K562 (cell line): ENCODE data around the gene KIAA0930. TPM values are rescaled to one million over a fixed set of nuclear protein-coding genes. Genes with fewer than 3 reads are reported as not detected.
A peak's percentile ranks its signal among the peaks of the same experiment; 100 is the strongest.
"Not testable (repeated sequence)": the region's sequence is repeated elsewhere in the genome, so short reads cannot be mapped to it uniquely, and the experiment has no call there.

Source experiments
- ATAC-seq: fragments of 200-7000 bp; cut with Tn5 transposase; 3 replicates; pipeline ENCODE4 v1.9.1; 2020; ENCODE audit warnings: moderate library complexity
- BruUV-seq: library from RNA; stranded (reverse); fragments of 400-500 nt; replicated peaks from 2 replicates; lab custom pipeline; 2021; lab: Mats Ljungman, UMichigan
- CTCF ChIA-PET: fragments of 300-600 bp; formaldehyde crosslinking; extraction: SDS; loops from one replicate; lab custom pipeline; 2021; ENCODE audit warnings: low intra/inter-chr PET ratio; lab: Yijun Ruan, JAX
- POLR2A ChIA-PET: fragments of 300-600, 350-650 bp; sonication (Branson Sonifier 250); formaldehyde crosslinking; extraction: SDS; loops from one replicate; lab custom pipeline; 2021; ENCODE audit warnings: antibody characterized with exemption, inconsistent platforms; lab: Yijun Ruan, JAX
- DNase-seq, 4 experiments: peaks; one replicate each; pipeline versions ENCODE4 v3.0.0 to v3.0.0-alpha.2; 2011 to 2018; ENCODE audit warnings: low spot score in 3 of 4, mixed read lengths in 3 of 4; ENCODE audit errors: extremely low read depth in 1 of 4
- FAIRE-seq: peaks from 2 replicates; lab custom pipeline; 2011; peaks lifted over from hg19 to GRCh38; lab: Jason Lieb, UNC
- H2AFZ ChIP-seq: 2 replicates; pipeline ENCODE4 v1.6.0; 2011; ENCODE audit warnings: low read depth, low read length, control low read depth, inconsistent platforms
- H3K27ac ChIP-seq: fragments of 200-600 bp; 3 replicates; pipeline ENCODE4 v1.8.0; 2011; ENCODE audit warnings: low read depth, mild to moderate bottlenecking, control low read depth, inconsistent platforms, low read length, moderate library complexity, mixed read lengths; ENCODE audit errors: extremely low read depth
- H3K27me3 ChIP-seq, 2 experiments: fragments of 300-600 bp in 1 of 2; 2 replicates in 1 of 2; 3 replicates in 1 of 2; pipeline versions ENCODE4 v1.6.0 to v1.8.0; 2011; ENCODE audit warnings: inconsistent platforms in 2 of 2, low read length in 2 of 2, mild to moderate bottlenecking in 1 of 2, mixed read lengths in 1 of 2, moderate library complexity in 1 of 2; ENCODE audit not compliant: control insufficient read depth in 2 of 2, insufficient read depth in 2 of 2
- H3K36me3 ChIP-seq: fragments of 300-600 bp; 3 replicates; pipeline ENCODE4 v1.8.0; 2011; ENCODE audit warnings: mild to moderate bottlenecking, low read length, inconsistent platforms; ENCODE audit not compliant: control insufficient read depth, insufficient read depth
- H3K4me1 ChIP-seq, 2 experiments: fragments of 200-600 bp in 1 of 2; replicated peaks in 1 of 2; 2 replicates in 1 of 2; 3 replicates in 1 of 2; pipeline versions ENCODE4 v1.5.1 to v1.8.0; 2011; ENCODE audit warnings: inconsistent platforms in 2 of 2, low read length in 2 of 2, mild to moderate bottlenecking in 1 of 2, mixed read lengths in 1 of 2, moderate library complexity in 1 of 2; ENCODE audit not compliant: control insufficient read depth in 2 of 2, insufficient read depth in 2 of 2
- H3K4me2 ChIP-seq: 2 replicates; pipeline ENCODE4 v1.6.1; 2011; ENCODE audit warnings: low read length, control low read depth, inconsistent platforms, mixed read lengths; ENCODE audit not compliant: insufficient read depth
- H3K4me3 ChIP-seq: fragments of 200-600 bp; sonication (generic), shearing (Covaris generic); 2 replicates; pipeline ENCODE4 v1.5.1; 2016; ENCODE audit warnings: control low read depth, inconsistent platforms
- H3K79me2 ChIP-seq: fragments of 200-600 bp; 3 replicates; pipeline ENCODE4 v1.8.0; 2011; ENCODE audit warnings: low read length, inconsistent platforms; ENCODE audit not compliant: control insufficient read depth, insufficient read depth
- H3K9ac ChIP-seq, 2 experiments: 2 replicates each; pipeline versions ENCODE4 v1.6.0 to v1.6.1; 2011; ENCODE audit warnings: low read depth in 2 of 2, low read length in 2 of 2, control low read depth in 1 of 2, inconsistent platforms in 1 of 2, mild to moderate bottlenecking in 1 of 2, mixed read lengths in 1 of 2; ENCODE audit not compliant: insufficient read depth in 1 of 2
- H3K9me1 ChIP-seq: one replicate; pipeline ENCODE4 v1.6.0; 2011; ENCODE audit warnings: inconsistent platforms, mild to moderate bottlenecking, low read length, moderate library complexity; ENCODE audit not compliant: control insufficient read depth, insufficient read depth
- H3K9me3 ChIP-seq: replicated peaks from 2 replicates; pipeline ENCODE4 v1.5.1; 2011; ENCODE audit warnings: low read depth, low read length, inconsistent platforms; ENCODE audit not compliant: control insufficient read depth, insufficient read depth
- H4K20me1 ChIP-seq: replicated peaks from 2 replicates; pipeline ENCODE4 v1.6.1; 2011; ENCODE audit warnings: low read length, inconsistent platforms, mixed read lengths; ENCODE audit not compliant: control insufficient read depth, insufficient read depth
- FOSL1 ChIP-seq: fragments of 200-800 bp; sonication (Bioruptor generic); conservative IDR thresholded peaks from 2 replicates; pipeline ENCODE4 v1.6.1; 2016; ENCODE audit warnings: missing genetic modification characterization, missing compliant biosample characterization
- FUS ChIP-seq: fragments of 200-400 bp; formaldehyde crosslinking; optimal IDR thresholded peaks from 2 replicates; pipeline ENCODE3; 2017; ENCODE audit warnings: low read depth, low read length
- GTF2F1 ChIP-seq: IDR thresholded peaks from 2 replicates; pipeline ENCODE4 v1.6.1; 2011; ENCODE audit warnings: low read depth, low read length, improper control_type of control experiment
- KDM5B ChIP-seq: fragments of 200-600 bp; sonication (generic); IDR thresholded peaks from 2 replicates; pipeline ENCODE4 v1.6.1; 2012; ENCODE audit warnings: low read depth, mild to moderate bottlenecking, moderate library complexity, low read length, control low read depth, inconsistent platforms; ENCODE audit not compliant: insufficient replicate concordance
- KLF1 ChIP-seq: fragments of 450-650 bp; IDR thresholded peaks from 2 replicates; pipeline ENCODE4 v1.6.1; 2016; ENCODE audit warnings: missing genetic modification characterization, missing compliant biosample characterization
- RAD21 ChIP-seq, 2 experiments: fragments of 250-450 bp in 1 of 2; fragments of 450-650 bp in 1 of 2; sonication (Bioruptor Pico) in 1 of 2; formaldehyde crosslinking in 1 of 2; IDR thresholded peaks in 1 of 2; conservative IDR thresholded peaks in 1 of 2; 2 replicates each; pipeline versions ENCODE4 v1.4.0 to v1.8.0; 2020 to 2022; ENCODE audit warnings: mild to moderate bottlenecking in 2 of 2, moderate library complexity in 1 of 2
- RBM15 ChIP-seq: fragments of 200-400 bp; formaldehyde crosslinking; IDR thresholded peaks from 2 replicates; pipeline ENCODE4 v1.6.1; 2018; ENCODE audit warnings: mild to moderate bottlenecking, low read length, moderate library complexity; ENCODE audit not compliant: insufficient read depth
- TRIM24 ChIP-seq, 2 experiments: fragments of 450-650 bp; IDR thresholded peaks; 2 replicates each; pipeline ENCODE4 v1.6.1; 2016
- TRIM28 ChIP-seq: fragments of 450-650 bp; IDR thresholded peaks from 2 replicates; pipeline ENCODE4 v1.6.1; 2017
- ZFP1 ChIP-seq: fragments of 450-650 bp; formaldehyde crosslinking; IDR thresholded peaks from 2 replicates; pipeline ENCODE4 v1.4.0; 2020; ENCODE audit warnings: mild to moderate bottlenecking, mixed read lengths
- ZNF316 ChIP-seq: fragments of 450-650 bp; IDR thresholded peaks from 2 replicates; pipeline ENCODE4 v1.6.1; 2016
- WGBS: fragments of 100-300 bp; shearing (Covaris generic); methylation state at CpG from one replicate; pipeline ENCODE4 v1.1.6; 2016; ENCODE audit warnings: low coverage, mixed read lengths; ENCODE audit not compliant: insufficient coverage; ENCODE audit errors: missing lambda C conversion rate; 5-methylcytosine and 5-hydroxymethylcytosine counted together
- in situ Hi-C: fragments of 300-500 bp; cut with MboI; formaldehyde crosslinking; loops from 4 replicates; pipeline ENCODE4 v1.15.0; 2018; ENCODE audit warnings: inconsistent platforms, mixed read lengths
- intact Hi-C: fragments of 100-400 bp; cut with micrococcal nuclease; formaldehyde crosslinking; loops from 2 replicates; pipeline ENCODE4 v1.14.2; 2022
- polyA plus RNA-seq, 8 experiments: library from polyadenylated mRNA; depleted of rRNA in 4 of 8; stranded (reverse) in 5 of 8; unstranded in 3 of 8; fragments of >200 nt; fragmentation: Nextera tagmentation in 2 of 8; fragmentation: Illumina TruSeq in 1 of 8; extraction: Ambion mirVana in 2 of 8; extraction: Trizol in 1 of 8; gene quantifications; 2 replicates each; pipeline versions ENCODE4 v1.2.1 to v1.2.3, GENCODE V29; 2011 to 2014; ENCODE audit warnings: inconsistent platforms in 1 of 8, missing spikeins in 1 of 8
- total RNA-seq, 7 experiments: library from RNA; depleted of rRNA in 6 of 7; stranded (reverse); fragments of >200 nt in 6 of 7; fragmentation: Illumina TruSeq in 2 of 7; extraction: Trizol in 2 of 7; gene quantifications; 2 replicates each; pipeline versions ENCODE4 v1.2.1 to v1.2.3, GENCODE V29; 2011 to 2021; ENCODE audit warnings: low replicate concordance in 1 of 7

KIAA0930 gene
- total and polyA plus RNA-seq, 9 of the 15 experiments (the other 6 are each of a cell fraction or from before 2014, with no cell fraction given), result 0.24 to 12.1 (median 6.4) TPM

DNA sequence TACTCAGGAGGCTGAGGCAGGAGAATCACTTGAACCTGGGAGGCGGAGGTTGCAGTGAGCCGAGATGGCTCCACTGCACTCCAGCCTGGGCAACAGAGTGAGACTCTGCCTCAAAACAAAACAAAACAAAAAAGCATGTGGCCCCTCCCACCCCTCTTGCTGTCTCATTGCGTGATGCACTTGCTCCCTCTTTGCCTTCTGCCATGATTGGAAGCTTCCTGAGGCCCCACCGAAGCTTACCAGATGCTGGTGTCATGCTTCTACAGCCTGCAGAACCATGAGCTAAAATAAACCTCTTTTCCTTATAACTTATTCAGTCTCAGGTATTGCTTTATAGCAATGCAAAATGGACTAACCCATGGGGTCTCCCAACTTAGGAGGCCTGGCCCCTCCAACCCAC is 17.2 kb upstream of the KIAA0930 start:
- 0% methylated on average over 2 of the region's 4 CpGs for WGBS
- TF ChIP-seq TRIM24 (IDR thresholded peaks at IDR 0.05), result peak in 1 of 2 experiments; percentile 62; a peak in 1 of 4 replicates
- TF ChIP-seq TRIM28, result 0 out of 2 replicates have a peak, but pooled peaks have one; percentile 25
- TF ChIP-seq ZNF316, result peak; percentile 51
- H2AFZ ChIP-seq, DNase-seq, H3K27ac ChIP-seq, intact Hi-C loops, H3K4me3 ChIP-seq, H4K20me1 ChIP-seq, H3K9me3 ChIP-seq, H3K9me1 ChIP-seq, H3K36me3 ChIP-seq, H3K79me2 ChIP-seq, H3K4me2 ChIP-seq, H3K9ac ChIP-seq, CTCF ChIA-PET, H3K4me1 ChIP-seq, BruUV-seq, FAIRE-seq, ATAC-seq: not testable (repeated sequence)
- POLR2A ChIA-PET, result interaction anchor here (1.0 kb wide), 1 partner anchor 42 kb away, joined by 3 read pairs; no protein-coding TSS in a partner anchor
- in situ Hi-C loops, result loop anchor here (5.0 kb wide), 1 partner anchor 161 kb away; no protein-coding TSS in a partner anchor
- H3K27me3 ChIP-seq, result peaks cover 0 to 18% of the 10 kb centered on the region in 2 experiments; a peak in 3 of 5 replicates

DNA sequence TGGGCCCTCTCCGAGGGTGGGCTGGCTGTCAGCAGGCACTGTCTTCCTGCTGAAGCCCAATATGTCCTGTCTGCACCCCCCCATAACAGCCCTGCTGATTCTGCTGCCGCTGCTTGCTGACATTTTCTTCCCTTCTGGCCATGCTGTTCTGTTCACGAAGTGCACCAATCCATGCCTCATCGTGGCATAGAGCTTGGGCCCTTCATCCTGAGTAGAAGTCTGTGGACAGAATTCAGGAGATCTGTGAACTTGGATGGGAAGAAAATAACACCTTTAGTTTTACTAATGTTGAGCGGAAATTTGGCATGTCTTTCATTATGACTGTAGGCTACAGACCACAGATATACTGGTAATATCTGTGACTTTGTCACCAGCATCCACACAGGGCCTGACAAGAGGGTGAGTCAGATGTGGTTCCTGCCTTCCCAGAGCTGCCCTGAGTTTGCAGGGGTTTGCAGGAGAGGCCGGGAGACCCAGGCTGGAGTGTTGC is 14.1 kb upstream of the KIAA0930 start:
- H3K27me3 ChIP-seq, result 0 out of 5 replicates have a peak, but pooled peaks cover 0 to 2% of the 10 kb centered on the region in 2 experiments
- no peak for FAIRE-seq
- H3K27ac ChIP-seq, result no peak overlapping the region
- H3K36me3 ChIP-seq, result no peaks in the 10 kb centered on the region
- H3K9me3 ChIP-seq, result no peaks in the 10 kb centered on the region
- ATAC-seq, result no peak
- TF ChIP-seq KDM5B (no peak), GTF2F1 (no peak), RAD21 (CRISPR knock-in tag; conservative IDR thresholded peaks at IDR 0.05 in 1 of 2, IDR thresholded peaks at IDR 0.05 in 1 of 2) (no peak), KLF1 (tag) (no peak), ZFP1 (CRISPR knock-in tag) (no peak), FUS (no peak), RBM15 (no peak), FOSL1 (tag) (peak; percentile 42)
- 13% methylated on average over 5 of the region's 6 CpGs for WGBS
- no peaks in the 10 kb centered on the region for H3K9me1 ChIP-seq
- no peak overlapping the region for H3K9ac ChIP-seq
- BruUV-seq, result no TSS peak
- DNase-seq, result no peak
- in situ Hi-C loops, result loop anchor here (5.0 kb wide), 1 partner anchor 158 kb away; no protein-coding TSS in a partner anchor
- intact Hi-C loops, result no loop called here
- no peaks in the 10 kb centered on the region for H4K20me1 ChIP-seq
- H2AFZ ChIP-seq, result no peak overlapping the region
- ChIA-PET POLR2A (interaction anchor here (0.7 to 1.1 kb wide), 2 partner anchors 110 to 159 kb away, joined by 3 read pairs; no protein-coding TSS in a partner anchor), CTCF (no interaction called here)
- no peak overlapping the region for H3K4me2 ChIP-seq
- H3K79me2 ChIP-seq, result no peaks in the 10 kb centered on the region
- H3K4me1 ChIP-seq, result peaks cover 0 to 2% of the 10 kb centered on the region in 2 experiments; a peak in 2 of 5 replicates
- no peak overlapping the region for H3K4me3 ChIP-seq
